Panc1 (cell line): ENCODE data around the gene TSPAN10. TPM values are rescaled to one million over a fixed set of nuclear protein-coding genes. Genes with fewer than 3 reads are reported as not detected.

Source experiments
- ATAC-seq: fragments of 200-7000 bp; cut with Tn5 transposase; 2 replicates; pipeline ENCODE4 v1.9.1; 2020; ENCODE audit warnings: mild to moderate bottlenecking, moderate library complexity
- BruUV-seq: library from RNA; stranded (reverse); fragments of 400-500 nt; replicated peaks from 2 replicates; lab custom pipeline; 2021; lab: Mats Ljungman, UMichigan
- CTCF ChIA-PET: fragments of 300-600 bp; sonication (Branson Sonifier 250); formaldehyde crosslinking; loops from one replicate; lab custom pipeline; 2022; ENCODE audit warnings: antibody characterized with exemption; lab: Charles Lee
- POLR2A ChIA-PET: fragments of 300-600 bp; sonication (Branson Sonifier 250); formaldehyde crosslinking; loops from one replicate; lab custom pipeline; 2022; ENCODE audit warnings: antibody characterized with exemption; lab: Charles Lee
- DNase-seq: peaks from one replicate; pipeline ENCODE4 v3.0.0-alpha.2; 2010; ENCODE audit warnings: low read depth, low spot score
- H3K27ac ChIP-seq: 2 replicates; pipeline ENCODE4 v1.5.1; 2011; ENCODE audit warnings: mild to moderate bottlenecking, low read length, inconsistent platforms
- H3K27me3 ChIP-seq: fragments of 200-500 bp; sonication (Bioruptor generic); 2 replicates; pipeline ENCODE4 v1.6.0; 2014; ENCODE audit warnings: low read length, inconsistent platforms; ENCODE audit not compliant: control insufficient read depth, insufficient read depth
- H3K36me3 ChIP-seq: fragments of 200-500 bp; sonication (Bioruptor generic); 2 replicates; pipeline ENCODE4 v1.5.1; 2014; ENCODE audit warnings: inconsistent platforms, mild to moderate bottlenecking, low read length, moderate library complexity; ENCODE audit not compliant: control insufficient read depth, insufficient read depth
- H3K4me1 ChIP-seq: 2 replicates; pipeline ENCODE4 v1.5.1; 2011; ENCODE audit warnings: inconsistent platforms, mild to moderate bottlenecking, low read length, moderate library complexity; ENCODE audit not compliant: control insufficient read depth, insufficient read depth
- H3K4me3 ChIP-seq, 2 experiments: 2 replicates each; pipeline ENCODE4 v1.5.1; 2011 to 2012; ENCODE audit warnings: low read depth in 2 of 2, low read length in 2 of 2, mild to moderate bottlenecking in 2 of 2, inconsistent platforms in 1 of 2, moderate library complexity in 1 of 2
- H3K9me3 ChIP-seq: fragments of 200-500 bp; sonication (Bioruptor generic); 2 replicates; pipeline ENCODE4 v1.5.1; 2014; ENCODE audit warnings: low read depth, mild to moderate bottlenecking, inconsistent platforms, low read length, moderate library complexity; ENCODE audit not compliant: control insufficient read depth, insufficient read depth
- CTCF ChIP-seq: fragments of 450-650 bp; IDR thresholded peaks from 2 replicates; pipeline ENCODE4 v1.5.1; 2017; ENCODE audit warnings: mild to moderate bottlenecking
- POLR2AphosphoS5 ChIP-seq: IDR thresholded peaks from 2 replicates; pipeline ENCODE4 v1.6.1; 2012; ENCODE audit warnings: mild to moderate bottlenecking, low read depth, low read length, moderate library complexity
- REST ChIP-seq, 2 experiments: IDR thresholded peaks; 2 replicates each; pipeline ENCODE4 v1.6.1; 2011 to 2012; ENCODE audit warnings: low read depth in 2 of 2, control low read depth in 1 of 2, low read length in 1 of 2, mild to moderate bottlenecking in 1 of 2, moderate library complexity in 1 of 2; ENCODE audit not compliant: insufficient read depth in 1 of 2
- SIN3A ChIP-seq: IDR thresholded peaks from 2 replicates; pipeline ENCODE4 v1.6.1; 2012; ENCODE audit warnings: low read depth, mild to moderate bottlenecking, low read length, moderate library complexity, borderline replicate concordance; ENCODE audit not compliant: insufficient read depth
- TCF7L2 ChIP-seq: IDR thresholded peaks from 2 replicates; pipeline ENCODE4 v1.6.1; 2011; ENCODE audit warnings: mild to moderate bottlenecking, low read depth, low read length, inconsistent platforms
- in situ Hi-C: cut with HindIII; loops from 2 replicates; pipeline ENCODE4 v1.10.0; 2016; ENCODE audit warnings: low sequenced_read_pairs, low pct_unique_long_range_greater_than_20kb
- intact Hi-C: fragments of 100-400 bp; cut with micrococcal nuclease; formaldehyde crosslinking; loops from one replicate; pipeline ENCODE4 v1.10.0; 2022; ENCODE audit not compliant: unreplicated experiment
- total RNA-seq: library from RNA; stranded (reverse); gene quantifications from one replicate; pipeline ENCODE4 v1.2.1, GENCODE V29; 2021; ENCODE audit not compliant: unreplicated experiment

The TSPAN10 gene
- total RNA-seq, 1 experiment from 2014 or later = 4.8 TPM

DNA sequence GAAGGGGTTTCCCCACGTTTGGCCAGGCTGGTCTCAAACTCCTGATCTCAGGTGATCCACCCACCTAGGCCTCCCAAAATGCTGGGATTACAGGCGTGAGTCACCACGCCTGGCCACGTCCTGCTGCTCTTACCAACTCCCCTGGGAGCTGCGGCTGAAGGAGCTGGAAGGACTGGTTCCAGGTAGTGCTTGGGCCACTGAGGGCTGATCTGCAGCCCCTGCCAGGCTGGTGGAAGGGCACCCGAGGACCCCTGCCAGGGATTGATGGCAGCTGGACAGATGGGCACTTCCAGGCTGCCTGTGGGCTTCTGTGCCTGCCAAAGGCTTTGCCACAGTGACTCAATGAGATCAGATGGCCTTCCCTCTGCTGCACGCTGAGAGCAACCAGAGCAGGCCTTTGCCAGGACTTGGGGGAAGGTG is 27.1 kb downstream of the TSPAN10 start:
- Histone ChIP-seq H3K9me3 (no peaks in the 10 kb centered on the region), H3K27me3 (no peaks in the 10 kb centered on the region), H3K4me1 (peaks cover 21% of the 10 kb centered on the region), H3K27ac (no peak overlapping the region), H3K4me3 (no peak overlapping the region), H3K36me3 (no peaks in the 10 kb centered on the region; the same call in 1 of the 2 replicates)
- TF ChIP-seq CTCF = no peak
- no peak for TF ChIP-seq SIN3A
- TF ChIP-seq TCF7L2 = no peak
- no peak for TF ChIP-seq POLR2AphosphoS5
- TF ChIP-seq REST (IDR thresholded peaks at IDR 0.05; ENCODE audit: insufficient read depth in 1 of 2, low read depth in 2 of 2, low read length in 1 of 2) = no peak
- ATAC-seq (no peak), DNase-seq (no peak)
- in situ Hi-C loops (no loop called here), intact Hi-C loops (no loop called here)
- ChIA-PET POLR2A (interaction anchor here (0.7 kb wide), 2 partner anchors 15 to 236 kb away, joined by 4 to 12 read pairs; no protein-coding TSS in a partner anchor), CTCF (interaction anchor here (0.6 kb wide), 1 partner anchor 20 kb away, joined by 5 read pairs; no protein-coding TSS in a partner anchor)
- BruUV-seq = no TSS peak

GRCh38 chr17:81665205-81666091 is 28.5 kb downstream of the TSPAN10 start:
- ChIA-PET POLR2A (interaction anchor here (0.6 to 1.1 kb wide), 2 partner anchors 18 to 34 kb away, joined by 3 read pairs; partner anchors contain the start of genes ARL16 and HGS), CTCF (no interaction called here)
- no peaks in the 10 kb centered on the region; the same call in 1 of the 2 replicates for H3K36me3 ChIP-seq
- peak overlapping the region; percentile 99 for H3K27ac ChIP-seq
- no peak for TF ChIP-seq CTCF
- TF ChIP-seq REST (IDR thresholded peaks at IDR 0.05; ENCODE audit: insufficient read depth in 1 of 2, low read depth in 2 of 2, low read length in 1 of 2) = no peak
- TF ChIP-seq SIN3A = no peak
- TF ChIP-seq TCF7L2 = no peak
- no peak for TF ChIP-seq POLR2AphosphoS5
- intact Hi-C loops (loop anchor here (5.0 kb wide), 1 partner anchor 33 kb away; no protein-coding TSS in a partner anchor), in situ Hi-C loops (no loop called here)
- H3K27me3 ChIP-seq = no peaks in the 10 kb centered on the region
- peak; percentile 27 for ATAC-seq
- no peaks in the 10 kb centered on the region for H3K9me3 ChIP-seq
- DNase-seq = no peak
- peaks cover 21% of the 10 kb centered on the region for H3K4me1 ChIP-seq
- H3K4me3 ChIP-seq = peak overlapping the region; percentile 86 to 88
- BruUV-seq = no TSS peak
